GM18511 (cell line): ENCODE measurements around the gene INPP4B.

Source experiments
- ATAC-seq: cut with Tn5 transposase; IDR thresholded peaks from one replicate; pipeline ENCODE4 v1.9.1; 2021; ENCODE audit warnings: mild to moderate bottlenecking, moderate library complexity; ENCODE audit not compliant: unreplicated experiment

The INPP4B gene

DNA sequence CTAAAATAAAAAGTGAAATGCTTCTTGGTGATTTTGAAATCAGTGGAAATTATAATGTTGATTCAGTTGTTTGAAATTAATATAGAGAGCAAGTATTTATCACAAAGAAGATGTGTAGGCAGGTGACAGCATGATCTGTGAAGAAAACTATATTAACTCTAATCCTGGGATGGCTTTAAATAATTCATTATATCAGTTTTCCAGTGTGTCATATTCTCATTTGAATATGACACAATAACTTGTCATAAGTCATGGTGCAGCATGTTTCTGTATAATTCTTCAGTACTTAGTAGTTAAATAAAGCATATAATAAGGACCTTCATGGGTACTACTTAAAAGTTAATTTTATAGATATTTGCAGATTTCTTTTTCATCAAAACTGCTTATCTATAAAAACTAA is 573.6 kb downstream of the INPP4B start:
- ATAC-seq = no peak

DNA sequence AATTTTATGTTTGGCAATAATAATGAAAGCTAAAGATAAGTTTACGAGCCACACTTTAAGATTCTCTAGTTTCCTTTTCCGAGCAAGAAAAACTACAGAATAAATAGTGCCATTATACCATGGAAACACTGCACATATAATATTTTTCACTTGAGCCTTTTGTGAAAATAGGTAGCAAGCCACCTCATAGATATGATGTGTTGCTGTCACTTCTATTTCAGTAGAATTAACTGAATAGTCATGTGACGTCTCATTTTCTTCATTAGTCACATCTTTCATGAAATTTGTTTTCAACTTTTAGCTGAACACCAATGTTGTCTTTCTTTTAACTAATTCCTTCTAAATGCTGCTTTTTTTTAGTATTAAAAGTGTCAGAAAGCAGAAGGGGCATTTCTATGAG is 574.3 kb downstream of the INPP4B start:
- ATAC-seq = no peak

DNA sequence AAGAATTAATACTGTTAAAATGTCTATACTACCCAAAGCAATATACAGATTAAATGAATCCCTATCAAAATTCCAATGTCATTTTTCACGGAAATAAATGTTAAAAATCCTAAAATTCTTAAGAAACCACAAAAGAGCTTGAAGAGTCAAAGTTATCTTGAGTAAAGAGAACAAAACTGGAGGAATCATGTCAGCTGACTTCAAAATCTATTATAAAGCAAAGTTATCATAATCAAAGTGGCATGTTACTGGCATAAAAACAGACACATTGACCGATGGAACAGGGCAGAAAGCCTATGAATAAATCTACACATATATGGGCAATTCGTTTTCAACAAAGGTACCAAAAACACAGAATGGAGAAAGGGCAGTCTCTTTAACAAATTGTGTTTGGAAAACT is 579.0 kb downstream of the INPP4B start:
- no peak for ATAC-seq

DNA sequence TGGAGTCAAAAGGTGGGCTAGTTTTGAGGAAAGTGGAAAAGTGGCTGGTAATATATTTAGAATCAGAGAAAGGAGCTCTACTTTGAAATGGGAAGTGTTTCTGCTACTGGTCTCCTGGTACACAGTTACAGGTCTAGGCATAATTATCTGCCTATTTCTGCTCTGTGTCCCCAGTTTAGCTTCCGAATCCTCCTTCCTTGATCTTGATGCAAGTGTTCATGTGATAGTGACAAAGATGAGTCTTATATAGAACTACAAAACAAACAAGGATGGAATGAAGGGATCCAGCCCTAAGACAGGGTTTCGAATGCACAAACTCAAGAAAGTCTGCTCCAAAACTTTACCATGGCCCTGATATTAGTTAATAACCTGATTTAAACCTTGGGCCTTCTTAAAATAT is 580.2 kb downstream of the INPP4B start:
- ATAC-seq = no peak

DNA sequence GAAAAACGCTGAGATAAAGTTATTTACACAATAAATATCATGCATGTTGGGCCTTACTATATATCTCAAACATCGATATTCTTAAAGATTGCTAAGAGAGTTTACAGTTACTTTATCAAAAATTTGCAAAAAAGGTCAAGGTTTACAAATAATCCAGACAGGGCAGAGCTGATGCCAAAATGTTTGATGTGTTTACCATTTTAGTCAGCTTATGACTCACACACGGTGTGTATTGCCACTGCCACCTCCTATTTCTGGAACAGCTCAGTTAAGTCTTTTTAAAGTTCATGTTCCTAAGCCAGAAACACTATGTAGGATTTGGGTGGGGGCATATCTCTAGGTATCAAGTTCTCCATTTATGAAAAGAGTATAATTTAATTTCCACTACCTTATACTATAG is 580.6 kb downstream of the INPP4B start:
- no peak for ATAC-seq

DNA sequence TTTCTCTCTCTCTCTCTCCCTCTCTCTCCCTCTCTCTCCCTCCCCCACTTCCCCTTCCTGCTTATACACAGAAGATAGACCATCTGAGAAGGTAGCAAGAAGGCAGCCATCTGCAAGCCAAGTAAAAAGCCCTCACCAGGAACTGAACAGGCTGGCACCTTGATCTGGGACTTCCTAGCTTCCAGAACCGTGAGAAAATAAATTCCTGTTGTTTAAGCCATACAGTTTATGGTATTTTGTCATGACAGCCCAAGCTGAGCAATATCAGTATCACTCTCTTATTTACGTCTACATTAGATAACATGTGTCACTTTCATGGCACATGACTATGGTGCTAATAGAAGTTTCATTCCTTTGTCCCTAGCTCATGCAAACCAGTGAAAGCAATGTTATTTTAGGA is 581.1 kb downstream of the INPP4B start:
- ATAC-seq = no peak

DNA sequence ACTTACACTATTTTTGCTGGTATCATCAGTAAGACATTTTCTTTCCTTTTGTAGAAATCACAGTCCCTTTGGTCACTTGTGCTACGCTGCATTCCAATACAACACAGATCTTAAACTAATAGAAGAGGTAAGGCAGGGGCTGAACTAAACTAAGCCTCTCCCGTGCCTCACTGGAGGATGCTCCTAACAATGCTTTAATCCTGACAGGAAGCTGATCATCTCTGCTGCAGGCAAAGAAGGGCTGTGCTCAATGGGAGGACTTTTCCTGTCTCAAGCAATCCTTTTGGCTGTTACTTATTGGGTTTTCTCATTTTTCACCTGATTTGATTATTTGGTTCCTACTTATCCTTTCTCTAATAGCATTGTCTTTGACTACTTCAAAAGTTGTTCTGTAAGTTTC is 583.1 kb downstream of the INPP4B start:
- no peak for ATAC-seq

DNA sequence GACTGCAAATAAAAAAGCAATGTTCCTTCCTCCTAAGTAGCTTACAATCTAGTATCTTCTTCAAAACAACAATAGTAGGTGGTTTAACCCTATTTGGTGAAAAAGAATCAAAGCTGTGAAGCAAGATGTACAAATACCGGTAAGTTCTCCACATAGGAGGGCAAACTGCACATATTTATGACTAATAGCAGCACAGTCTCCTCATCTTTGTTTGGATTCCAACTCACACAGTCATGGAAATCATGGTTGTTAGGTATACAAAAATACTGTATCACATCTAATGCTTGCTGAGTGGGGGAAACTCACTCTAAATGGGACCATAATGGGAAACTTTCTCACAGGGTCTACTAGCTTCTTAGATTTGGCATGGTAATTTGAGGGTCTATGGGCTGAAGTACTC is 597.2 kb downstream of the INPP4B start:
- ATAC-seq = no peak

DNA sequence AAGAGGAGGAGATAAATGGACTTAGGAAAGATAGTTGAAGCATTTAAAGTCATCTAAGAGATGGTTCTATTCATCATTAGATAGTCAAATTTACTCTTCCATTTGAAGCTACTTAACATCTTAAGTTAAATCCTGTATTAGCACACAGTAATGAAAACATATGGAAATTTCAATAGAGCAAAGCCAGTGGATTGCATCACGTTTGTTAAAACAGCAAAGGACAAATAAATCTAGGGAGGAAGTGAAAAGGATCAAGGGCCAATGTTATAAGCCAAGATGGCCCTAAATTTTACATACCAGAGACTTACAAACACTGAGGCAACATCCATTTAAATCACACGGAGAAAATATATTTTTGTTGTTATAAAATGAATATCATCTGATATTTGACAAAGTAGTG is 602.8 kb downstream of the INPP4B start:
- no peak for ATAC-seq

DNA sequence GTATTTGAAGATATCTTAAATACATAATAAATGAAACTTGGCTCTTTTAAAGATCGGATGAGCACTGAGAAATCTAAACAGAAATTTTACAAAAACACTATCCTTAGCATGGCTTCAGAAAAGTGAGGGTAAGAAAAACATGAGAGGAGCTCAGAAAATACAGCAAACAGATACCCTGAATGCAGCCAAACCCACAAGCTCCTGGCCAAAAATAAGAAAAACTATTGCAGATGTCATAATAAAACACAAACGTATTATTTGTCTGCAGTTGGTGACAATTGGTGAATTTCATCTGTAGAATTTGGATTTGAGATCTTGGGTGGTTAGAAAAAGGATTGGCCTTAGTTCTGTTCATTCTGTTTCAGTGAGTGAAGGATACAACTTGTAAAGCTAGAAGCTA is 603.9 kb downstream of the INPP4B start:
- ATAC-seq = no peak

DNA sequence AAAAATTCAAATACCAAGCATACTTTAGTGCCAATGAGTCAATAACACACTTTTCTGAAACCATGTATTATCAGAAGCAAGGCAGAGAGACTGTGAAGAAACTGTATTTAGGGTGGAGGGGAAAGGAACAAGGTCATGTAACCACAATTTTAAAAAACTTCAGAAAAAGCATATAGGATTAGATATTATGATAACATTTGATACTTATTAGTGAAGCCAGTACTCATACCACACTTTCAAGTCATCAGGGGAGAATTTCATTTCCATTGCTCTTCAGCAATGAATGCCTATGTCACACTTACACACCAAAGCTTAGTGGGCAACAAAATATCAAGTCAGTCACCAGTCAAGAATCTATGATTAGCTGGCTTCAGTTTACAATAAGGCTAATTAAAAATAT is 607.5 kb downstream of the INPP4B start:
- ATAC-seq = no peak

DNA sequence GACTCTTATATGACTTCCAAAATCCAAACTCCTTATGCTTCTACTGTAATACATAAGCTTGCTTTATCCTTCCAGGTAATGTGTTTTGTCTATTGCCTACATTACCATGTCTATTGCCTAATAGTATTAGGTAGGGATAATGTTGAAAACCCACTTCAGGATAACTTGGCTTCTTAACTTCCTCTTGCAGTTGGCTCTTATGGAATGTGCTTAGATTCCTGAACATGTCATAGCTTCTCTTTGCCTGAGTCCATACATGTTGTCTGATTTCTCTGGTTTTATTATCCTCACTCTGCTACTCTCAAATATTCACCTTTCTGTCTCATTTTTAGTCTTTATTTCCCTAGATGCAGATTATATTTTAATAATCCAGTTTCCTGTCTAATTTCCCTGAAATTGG is 609.8 kb downstream of the INPP4B start:
- ATAC-seq = no peak

DNA sequence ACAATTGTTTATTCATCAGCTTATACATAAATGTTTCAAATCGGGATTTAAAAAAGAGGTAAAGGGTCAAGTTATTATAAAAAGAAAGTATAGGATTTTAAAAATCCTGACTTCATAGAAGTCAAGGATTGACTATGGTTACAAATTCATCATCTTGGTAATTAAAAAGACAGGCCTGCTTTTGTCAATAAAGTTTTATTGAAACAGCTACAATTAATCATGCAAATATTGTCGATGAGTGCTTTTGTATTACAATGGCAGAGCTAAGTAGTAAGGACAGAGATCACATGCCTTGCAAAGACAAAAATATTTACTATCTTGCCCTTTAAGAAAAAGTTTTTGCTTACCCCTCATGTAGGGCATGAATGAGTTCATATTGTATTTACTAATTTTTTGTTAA is 614.3 kb downstream of the INPP4B start:
- no peak for ATAC-seq

DNA sequence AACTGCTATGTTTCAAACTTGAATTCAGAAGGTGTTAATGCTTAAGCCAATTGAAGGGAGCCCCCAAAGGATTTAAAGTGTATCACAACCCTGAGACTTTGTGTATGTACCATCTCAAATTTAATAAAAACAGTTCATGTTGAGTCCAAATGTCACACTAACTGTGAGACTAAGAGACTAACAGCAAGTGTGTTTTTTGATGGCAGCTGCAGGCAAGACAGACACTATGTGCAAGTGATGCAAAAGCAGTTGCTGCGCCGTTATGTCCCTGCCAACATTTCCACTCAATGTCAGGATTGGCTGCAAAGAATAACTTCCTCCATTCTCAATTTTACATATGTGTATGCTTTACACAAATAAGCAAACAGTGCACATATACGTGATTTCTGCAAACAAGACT is 615.1 kb downstream of the INPP4B start:
- ATAC-seq = no peak

DNA sequence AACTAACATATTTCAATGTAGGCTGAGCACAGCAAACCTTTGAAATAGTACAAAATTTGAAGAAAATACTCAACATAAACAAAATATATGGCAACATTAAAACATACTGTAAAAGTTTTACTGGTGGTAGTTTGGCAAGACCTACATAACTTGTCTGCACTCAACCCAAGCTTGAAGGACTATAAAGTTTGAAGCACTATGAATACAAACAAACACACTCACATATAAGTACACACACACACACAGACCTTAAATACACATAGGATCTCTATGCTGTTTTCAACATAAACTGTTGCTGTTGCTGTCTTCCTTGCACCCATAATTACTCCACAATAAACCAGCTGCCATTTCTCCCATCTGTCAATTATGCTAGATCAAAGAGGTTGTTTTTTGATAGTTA is 620.1 kb downstream of the INPP4B start:
- no peak for ATAC-seq

DNA sequence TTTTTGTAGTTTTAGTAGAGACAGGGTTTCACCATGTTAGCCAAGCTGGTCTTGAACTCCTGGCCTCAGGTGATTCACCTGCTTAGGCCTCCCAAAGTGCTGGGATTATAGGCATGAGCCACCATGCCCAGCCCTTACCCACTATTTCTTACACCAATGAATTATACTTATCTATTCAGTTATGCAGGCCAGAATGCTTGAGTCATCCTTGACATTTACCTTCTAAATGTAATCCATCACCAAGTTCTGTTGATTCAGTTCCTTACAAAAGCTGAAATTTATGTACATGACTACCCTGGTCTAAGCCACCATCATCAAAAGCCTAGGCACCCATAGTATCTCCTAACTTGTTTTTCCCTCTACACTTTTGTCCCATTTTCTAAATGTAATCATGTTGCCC is 624.0 kb downstream of the INPP4B start:
- no peak for ATAC-seq

DNA sequence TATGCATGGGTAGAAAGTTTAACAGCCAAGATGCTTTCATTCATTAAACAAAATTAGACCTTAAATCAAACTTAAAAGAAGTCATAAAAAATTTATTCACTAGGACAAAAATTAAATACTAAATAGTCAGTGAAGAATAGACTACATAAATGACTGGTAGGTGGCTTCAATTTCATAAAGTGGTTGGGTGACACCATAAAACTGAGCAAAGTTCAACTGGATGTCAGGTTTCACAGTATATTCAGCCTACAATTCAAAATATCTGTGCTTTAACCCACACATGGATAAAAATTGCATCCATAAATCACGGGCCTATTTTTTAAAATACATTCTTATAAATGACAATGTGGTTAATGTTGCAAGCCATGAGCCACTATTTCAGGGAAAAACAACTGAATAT is 627.4 kb downstream of the INPP4B start:
- ATAC-seq = no peak

DNA sequence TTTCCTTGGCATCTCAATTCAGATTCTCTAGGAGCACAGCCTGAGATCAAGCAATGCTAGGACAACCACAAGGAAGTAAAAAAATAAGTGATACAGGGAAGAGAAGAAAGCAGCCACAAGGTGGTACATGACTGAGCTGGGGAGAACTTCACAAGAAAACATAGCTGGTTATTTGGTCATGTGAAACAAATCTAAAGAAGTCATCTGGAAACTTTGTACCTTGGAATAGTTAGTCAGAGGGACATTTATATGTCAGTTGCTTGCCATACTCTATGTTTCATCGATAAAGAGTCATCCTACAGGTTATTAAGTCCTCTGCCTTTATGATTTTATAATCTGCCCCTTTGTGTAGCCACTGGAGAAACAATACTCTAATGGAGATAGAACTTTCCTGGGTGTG is 634.7 kb downstream of the INPP4B start:
- no peak for ATAC-seq

DNA sequence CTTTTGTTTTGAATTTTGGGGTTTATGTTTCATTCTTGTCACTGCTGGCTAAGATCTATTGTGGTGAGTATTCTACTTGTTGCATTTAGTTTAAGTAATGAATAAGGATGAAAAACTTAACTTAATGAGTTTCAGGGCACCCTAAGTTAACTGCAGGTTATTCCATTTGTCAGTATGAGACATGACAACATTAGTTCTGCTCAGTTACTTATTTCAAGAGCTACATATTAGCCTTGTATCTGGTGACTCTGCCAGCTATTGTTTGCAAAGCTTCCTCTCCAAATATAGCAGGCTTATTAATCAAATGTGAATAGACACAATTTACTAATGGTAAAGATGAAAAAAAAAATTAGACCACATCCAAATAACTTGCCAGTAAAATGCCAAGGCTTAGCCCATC is 642.6 kb downstream of the INPP4B start:
- ATAC-seq = no peak

DNA sequence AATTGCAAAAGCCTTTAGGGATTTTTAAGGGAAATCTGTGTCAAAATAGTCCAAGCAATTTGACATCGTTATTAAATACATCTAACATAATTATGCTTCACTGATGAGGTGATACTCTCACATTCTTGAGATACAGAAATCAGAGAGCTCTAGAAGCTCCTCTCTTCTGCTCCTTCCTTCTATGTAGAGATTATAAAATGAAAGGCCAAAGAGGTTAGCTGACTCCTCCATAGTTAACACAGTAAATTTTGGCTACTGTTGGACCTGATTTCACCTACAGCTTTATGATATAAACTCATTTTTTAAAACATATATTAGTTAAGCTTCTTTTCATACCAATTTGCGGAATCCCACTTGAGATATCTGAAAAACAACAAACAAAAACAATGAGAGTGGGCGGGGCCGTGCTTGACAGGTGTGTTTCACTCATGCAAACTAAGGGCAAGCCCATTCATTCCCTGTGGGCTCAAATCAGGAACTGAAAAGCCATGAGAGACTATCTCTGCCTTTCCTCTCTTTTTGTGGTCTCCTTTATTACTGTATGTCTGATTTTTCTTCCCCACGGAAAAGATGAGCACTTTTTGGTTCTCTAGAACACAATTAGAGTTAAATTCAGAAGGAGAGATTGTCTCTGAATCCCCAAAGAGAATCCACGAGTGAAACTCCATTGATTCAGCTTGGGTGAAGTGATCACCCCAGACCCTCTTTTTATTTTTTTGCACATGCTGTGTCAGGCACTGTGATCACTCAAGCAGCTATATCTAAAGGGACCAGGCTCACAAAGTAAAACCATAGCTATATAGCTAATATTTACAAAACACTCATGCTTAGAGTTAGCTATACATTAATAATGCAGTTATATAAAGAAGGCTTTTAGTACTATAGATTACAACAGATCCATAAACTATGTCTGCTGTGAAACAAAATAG is 643.4 kb downstream of the INPP4B start:
- peak; percentile 86 for ATAC-seq

DNA sequence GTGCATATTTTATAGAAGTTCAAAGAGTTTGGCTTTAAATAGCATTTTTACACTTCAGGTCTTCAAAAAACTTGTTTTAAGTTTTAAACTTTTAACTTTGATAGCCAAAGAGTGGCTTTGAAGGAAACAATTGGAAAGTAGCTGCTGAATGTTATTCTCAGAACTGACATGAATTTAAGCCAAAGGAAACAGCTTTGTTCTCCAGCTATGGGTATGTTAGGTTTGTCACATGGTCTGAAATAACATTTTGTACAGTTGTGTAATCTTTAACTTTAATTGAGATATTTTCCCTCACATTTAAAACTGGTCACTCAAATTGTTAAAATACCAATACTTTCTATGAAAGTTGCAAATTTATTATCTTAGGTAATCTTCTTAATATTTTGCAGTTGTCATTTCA is 645.1 kb downstream of the INPP4B start:
- no peak for ATAC-seq

DNA sequence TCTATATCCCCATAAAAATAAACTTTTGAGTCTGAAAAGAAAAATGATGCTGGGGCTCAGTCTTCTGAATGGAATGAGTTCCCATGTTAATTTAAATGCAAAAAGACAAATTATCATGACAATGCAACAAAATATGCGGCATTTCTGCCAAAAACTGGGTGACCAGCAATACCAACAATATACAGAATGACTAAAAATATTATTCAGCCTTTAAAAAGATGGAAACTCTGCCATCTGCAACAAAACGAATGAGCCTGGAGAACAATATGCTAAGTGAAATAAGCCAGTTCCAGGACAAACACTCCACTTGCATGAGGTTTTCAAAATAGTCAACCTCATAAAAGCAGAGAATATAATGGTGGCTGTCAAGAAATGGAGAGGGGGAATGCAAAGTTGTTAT is 651.2 kb downstream of the INPP4B start:
- no peak for ATAC-seq

DNA sequence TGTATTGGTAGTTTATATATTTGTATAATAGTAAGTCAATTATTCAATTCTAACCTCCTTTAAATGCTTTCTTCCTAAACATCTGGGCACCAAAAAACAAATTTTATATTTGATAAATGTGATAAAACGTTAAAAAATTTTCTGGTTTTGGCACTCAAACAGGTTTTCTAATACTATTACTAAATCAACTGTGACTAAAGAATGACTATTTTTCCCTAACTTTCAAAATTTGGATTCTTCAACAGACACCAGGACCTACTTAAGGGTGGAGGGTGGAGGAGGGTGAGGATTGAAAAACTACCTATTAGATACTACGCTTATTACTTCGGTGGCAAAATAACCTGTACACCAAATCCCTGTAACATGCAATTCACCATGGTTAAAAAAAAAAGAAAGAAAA is 654.2 kb downstream of the INPP4B start:
- no peak for ATAC-seq
